Measurements from ENCODE around the gene OR5K4.
"Not testable (repeated sequence)": the region's sequence is repeated elsewhere in the genome, so short reads cannot be mapped to it uniquely, and the experiment has no call there.

OR5K4 gene

DNA sequence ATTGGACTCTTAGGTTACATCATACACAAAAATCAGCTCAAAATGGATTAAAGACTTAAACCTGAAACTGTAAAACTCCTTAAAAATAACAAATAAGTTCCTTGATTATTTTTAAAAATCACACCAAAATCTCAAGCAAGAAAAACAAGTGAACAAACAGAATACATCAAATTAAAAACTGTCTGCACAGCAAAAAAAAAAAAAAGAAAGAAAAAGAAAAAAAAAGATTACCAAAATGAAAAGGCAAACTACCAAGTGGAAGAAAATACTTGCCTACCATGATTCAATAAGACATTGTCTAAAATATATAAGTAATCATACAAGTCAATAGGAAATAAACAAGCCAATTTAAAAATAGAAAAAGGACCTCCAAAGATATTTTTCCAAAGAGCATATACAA, 17.5 kb downstream of the OR5K4 start:
- Histone ChIP-seq H3K27me3 (ENCODE audit: control insufficient read depth, insufficient read depth, low read length) (no peaks in the 10 kb centered on the region), H3K36me3 (ENCODE audit: control insufficient read depth, insufficient read depth, low read length) (no peaks in the 10 kb centered on the region), H3K9ac (ENCODE audit: low read length) (no peak overlapping the region), H3K4me3 (ENCODE audit: low read depth, low read length) (no peak overlapping the region), H3K9me3 (ENCODE audit: control insufficient read depth, insufficient read depth, low read depth, low read length) (no peaks in the 10 kb centered on the region), H3K27ac (ENCODE audit: low read depth, low read length) (no peak overlapping the region), H3K4me1 (ENCODE audit: control insufficient read depth, insufficient read depth, low read length) (no peaks in the 10 kb centered on the region)

- H3K9me3 ChIP-seq (ENCODE audit: control insufficient read depth, insufficient read depth, low read depth, low read length): no peaks in the 10 kb centered on the region
- H3K9ac ChIP-seq (ENCODE audit: low read length): no peak overlapping the region
- H3K4me3 ChIP-seq (ENCODE audit: low read depth, low read length): no peak overlapping the region
- H3K27ac ChIP-seq (ENCODE audit: low read depth, low read length): no peak overlapping the region
- H3K27me3 ChIP-seq (ENCODE audit: control insufficient read depth, insufficient read depth, low read length): no peaks in the 10 kb centered on the region
- no peaks in the 10 kb centered on the region for H3K36me3 ChIP-seq (ENCODE audit: control insufficient read depth, insufficient read depth, low read length)
- no peaks in the 10 kb centered on the region; the same call in 1 of the 2 replicates for H3K4me1 ChIP-seq (ENCODE audit: control insufficient read depth, insufficient read depth, low read length)
Measured at GRCh38 chr3:98371853-98372252, 18.2 kb downstream of the OR5K4 start.

DNA sequence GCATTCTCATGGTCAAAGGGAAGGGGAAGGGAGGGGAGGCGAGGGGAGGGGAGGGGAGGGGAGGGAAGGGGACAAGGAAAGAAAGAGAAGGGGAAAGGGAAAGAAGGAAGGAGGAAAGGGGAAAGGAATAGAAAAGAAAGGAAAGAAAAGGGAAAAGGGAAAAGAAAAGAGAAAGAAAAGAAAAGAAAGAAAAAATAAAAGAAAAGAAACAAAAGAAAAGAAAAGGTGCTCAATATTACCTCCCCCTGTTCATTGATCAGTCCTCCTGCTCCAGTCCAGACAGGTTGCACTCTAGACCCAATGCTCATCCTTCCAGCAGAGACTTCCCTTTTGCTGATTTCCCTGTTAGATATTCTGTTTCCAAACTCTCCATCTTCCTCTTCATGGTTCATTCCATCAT, 18.8 kb downstream of the OR5K4 start:
- Histone ChIP-seq H3K36me3 (ENCODE audit: control insufficient read depth, insufficient read depth, low read length) (no peaks in the 10 kb centered on the region), H3K27me3 (ENCODE audit: control insufficient read depth, insufficient read depth, low read length) (no peaks in the 10 kb centered on the region), H3K27ac (ENCODE audit: low read depth, low read length) (no peak overlapping the region), H3K4me1 (ENCODE audit: control insufficient read depth, insufficient read depth, low read length) (no peaks in the 10 kb centered on the region; the same call in 1 of the 2 replicates), H3K4me3 (ENCODE audit: low read depth, low read length) (no peak overlapping the region), H3K9me3 (ENCODE audit: control insufficient read depth, insufficient read depth, low read depth, low read length) (no peaks in the 10 kb centered on the region), H3K9ac (ENCODE audit: low read length) (no peak overlapping the region)

DNA sequence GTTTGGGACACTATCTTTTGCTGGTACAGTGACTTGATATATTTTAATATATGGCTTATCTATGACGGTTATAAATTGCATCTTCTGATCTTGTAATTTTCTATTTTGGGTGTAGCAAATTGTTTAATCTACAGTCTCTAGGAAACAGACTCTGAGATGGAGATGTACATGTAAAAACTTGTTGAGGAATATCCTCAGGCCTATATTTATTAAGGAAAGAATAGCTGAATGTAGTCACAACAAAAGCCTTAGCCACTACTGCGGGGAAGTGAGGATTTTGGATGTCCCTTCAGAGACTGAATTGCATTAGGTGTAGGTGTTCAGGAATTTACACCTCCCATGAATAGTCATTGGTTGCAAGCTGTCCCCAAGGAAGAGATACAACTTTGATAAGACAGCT, 23.0 kb downstream of the OR5K4 start:
- Histone ChIP-seq H3K27me3 (ENCODE audit: control insufficient read depth, insufficient read depth, low read length) (no peaks in the 10 kb centered on the region), H3K9me3 (ENCODE audit: control insufficient read depth, insufficient read depth, low read depth, low read length) (no peaks in the 10 kb centered on the region), H3K4me1 (ENCODE audit: control insufficient read depth, insufficient read depth, low read length) (no peaks in the 10 kb centered on the region; the same call in 1 of the 2 replicates), H3K27ac (ENCODE audit: low read depth, low read length) (no peak overlapping the region), H3K36me3 (ENCODE audit: control insufficient read depth, insufficient read depth, low read length) (no peaks in the 10 kb centered on the region), H3K9ac (ENCODE audit: low read length) (no peak overlapping the region), H3K4me3 (ENCODE audit: low read depth, low read length) (no peak overlapping the region)

- no peaks in the 10 kb centered on the region for H3K4me1 ChIP-seq (ENCODE audit: control insufficient read depth, insufficient read depth, low read length)
- H3K4me3 ChIP-seq (ENCODE audit: low read depth, low read length): no peak overlapping the region
- no peaks in the 10 kb centered on the region for H3K9me3 ChIP-seq (ENCODE audit: control insufficient read depth, insufficient read depth, low read depth, low read length)
- H3K9ac ChIP-seq (ENCODE audit: low read length): no peak overlapping the region
- H3K27me3 ChIP-seq (ENCODE audit: control insufficient read depth, insufficient read depth, low read length): no peaks in the 10 kb centered on the region
- no peaks in the 10 kb centered on the region for H3K36me3 ChIP-seq (ENCODE audit: control insufficient read depth, insufficient read depth, low read length)
- no peak overlapping the region for H3K27ac ChIP-seq (ENCODE audit: low read depth, low read length)
Measured at GRCh38 chr3:98388147-98388546, 34.5 kb downstream of the OR5K4 start.

GRCh38 chr3:98390366-98390765, 36.7 kb downstream of the OR5K4 start, which contains the start of gene OR5K3:
Gene OR5K3 (plus strand): TSS chr3:98390666. CDS start chr3:98390666, 0 bp downstream.
- no peak within 1 kb of the TSS for H3K27ac ChIP-seq (ENCODE audit: low read depth, low read length)
- no peaks in the 10 kb centered on the region for H3K9me3 ChIP-seq (ENCODE audit: control insufficient read depth, insufficient read depth, low read depth, low read length)
- H3K4me1 ChIP-seq (ENCODE audit: control insufficient read depth, insufficient read depth, low read length): peaks cover 3% of the 10 kb centered on the region; the same call in 1 of the 2 replicates
- no peaks in the 10 kb centered on the region for H3K27me3 ChIP-seq (ENCODE audit: control insufficient read depth, insufficient read depth, low read length)
- H3K9ac ChIP-seq (ENCODE audit: low read length): no peak within 1 kb of the TSS
- H3K4me3 ChIP-seq (ENCODE audit: low read depth, low read length): no peak within 1 kb of the TSS
- no peaks in the 10 kb centered on the region for H3K36me3 ChIP-seq (ENCODE audit: control insufficient read depth, insufficient read depth, low read length)

- Histone ChIP-seq H3K36me3 (ENCODE audit: control insufficient read depth, insufficient read depth, low read length) (no peaks in the 10 kb centered on the region), H3K4me1 (ENCODE audit: control insufficient read depth, insufficient read depth, low read length) (peaks cover 10% of the 10 kb centered on the region; the same call in 1 of the 2 replicates), H3K9ac (ENCODE audit: low read length) (no peak overlapping the region), H3K27me3 (ENCODE audit: control insufficient read depth, insufficient read depth, low read length) (no peaks in the 10 kb centered on the region), H3K9me3 (ENCODE audit: control insufficient read depth, insufficient read depth, low read depth, low read length) (peaks cover 19% of the 10 kb centered on the region; the same call in 1 of the 2 replicates), H3K27ac (ENCODE audit: low read depth, low read length) (no peak overlapping the region), H3K4me3 (ENCODE audit: low read depth, low read length) (no peak overlapping the region)
Measured at GRCh38 chr3:98395101-98395500, 41.4 kb downstream of the OR5K4 start.

DNA sequence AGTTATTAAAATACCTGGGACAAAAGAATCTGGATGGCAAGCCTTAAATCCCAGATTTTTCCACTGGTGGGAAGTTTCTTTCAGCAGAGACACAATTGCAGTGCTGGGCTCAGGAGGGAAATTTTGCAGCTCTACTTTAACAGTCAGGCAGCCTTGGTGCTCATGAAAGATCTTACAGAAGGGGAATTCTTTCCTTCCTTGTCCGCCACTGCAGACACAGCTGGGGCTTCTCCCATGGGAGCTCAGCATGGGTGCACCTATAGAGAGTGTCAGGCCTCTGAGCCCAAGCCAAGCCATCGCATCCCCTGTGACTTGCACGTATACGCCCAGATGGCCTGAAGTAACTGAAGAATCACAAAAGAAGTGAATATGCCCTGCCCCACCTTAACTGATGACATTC, 42.8 kb downstream of the OR5K4 start:
- H3K4me3 ChIP-seq (ENCODE audit: low read depth, low read length): not testable (repeated sequence)

DNA sequence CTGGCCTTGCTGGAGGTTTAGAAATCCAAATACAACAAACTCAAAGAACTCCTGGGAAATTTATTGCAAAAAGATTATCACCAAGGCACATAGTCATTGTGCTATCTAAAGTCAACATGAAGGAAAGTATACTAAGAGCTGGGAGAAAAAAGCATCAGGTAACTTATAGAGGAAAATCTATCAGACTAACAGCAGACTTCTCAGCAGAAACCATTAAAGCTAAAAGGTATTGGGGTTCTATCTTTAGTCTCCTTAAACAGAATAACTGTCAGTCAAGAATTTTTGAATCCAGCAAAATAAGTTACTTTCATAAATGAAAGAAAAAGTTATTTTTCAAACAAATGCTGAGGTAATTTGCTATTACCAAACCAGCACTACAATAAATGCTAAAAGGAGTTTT, 44.9 kb downstream of the OR5K4 start:
- H3K36me3 ChIP-seq (ENCODE audit: control insufficient read depth, insufficient read depth, low read length): no peaks in the 10 kb centered on the region
- peaks cover 46% of the 10 kb centered on the region for H3K9me3 ChIP-seq (ENCODE audit: control insufficient read depth, insufficient read depth, low read depth, low read length)
- H3K27ac ChIP-seq (ENCODE audit: low read depth, low read length): no peak overlapping the region

More for the DNA sequence above, 42.8 kb downstream of the OR5K4 start:
- peak overlapping the region; percentile 17 for H3K9ac ChIP-seq (ENCODE audit: low read length)
- H3K27ac ChIP-seq (ENCODE audit: low read depth, low read length): peak overlapping the region; percentile 74; the same call in 1 of the 2 replicates
- H3K36me3 ChIP-seq (ENCODE audit: control insufficient read depth, insufficient read depth, low read length); H3K27me3 ChIP-seq (ENCODE audit: control insufficient read depth, insufficient read depth, low read length): not testable (repeated sequence)
- peaks cover 28% of the 10 kb centered on the region for H3K9me3 ChIP-seq (ENCODE audit: control insufficient read depth, insufficient read depth, low read depth, low read length)
- peaks cover 10% of the 10 kb centered on the region; the same call in 1 of the 2 replicates for H3K4me1 ChIP-seq (ENCODE audit: control insufficient read depth, insufficient read depth, low read length)

GRCh38 chr3:98402507-98402906, 48.9 kb downstream of the OR5K4 start:
- no peaks in the 10 kb centered on the region for H3K27me3 ChIP-seq (ENCODE audit: control insufficient read depth, insufficient read depth, low read length)
- no peak overlapping the region for H3K27ac ChIP-seq (ENCODE audit: low read depth, low read length)
- peaks cover 58% of the 10 kb centered on the region for H3K9me3 ChIP-seq (ENCODE audit: control insufficient read depth, insufficient read depth, low read depth, low read length)
- no peak overlapping the region for H3K4me3 ChIP-seq (ENCODE audit: low read depth, low read length)
- H3K9ac ChIP-seq (ENCODE audit: low read length): no peak overlapping the region
- no peaks in the 10 kb centered on the region for H3K36me3 ChIP-seq (ENCODE audit: control insufficient read depth, insufficient read depth, low read length)
- H3K4me1 ChIP-seq (ENCODE audit: control insufficient read depth, insufficient read depth, low read length): no peaks in the 10 kb centered on the region

More for the DNA sequence above, 44.9 kb downstream of the OR5K4 start:
- Histone ChIP-seq H3K27me3 (ENCODE audit: control insufficient read depth, insufficient read depth, low read length) (no peaks in the 10 kb centered on the region), H3K4me1 (ENCODE audit: control insufficient read depth, insufficient read depth, low read length) (peaks cover 10% of the 10 kb centered on the region; the same call in 1 of the 2 replicates), H3K9ac (ENCODE audit: low read length) (no peak overlapping the region), H3K4me3 (ENCODE audit: low read depth, low read length) (no peak overlapping the region)

DNA sequence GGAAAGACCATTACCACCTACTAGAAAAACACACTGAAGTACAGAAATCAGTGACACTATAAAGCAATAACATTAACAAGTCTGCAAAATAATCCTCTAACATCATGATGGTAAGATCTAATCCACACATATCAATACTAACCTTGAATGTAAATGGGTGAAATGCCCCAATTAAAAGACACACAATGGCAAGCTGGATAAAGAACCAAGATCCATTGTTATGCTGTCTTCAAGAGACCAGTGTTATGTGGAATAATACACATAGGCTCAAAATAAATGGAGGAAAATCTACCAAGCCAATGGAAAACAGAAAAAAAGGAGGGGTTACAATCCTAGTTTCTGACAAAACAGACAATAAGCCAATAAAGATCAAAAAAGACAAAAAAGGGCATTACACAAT, 50.4 kb downstream of the OR5K4 start:
- H3K27ac ChIP-seq (ENCODE audit: low read depth, low read length): no peak overlapping the region
- no peak overlapping the region for H3K9ac ChIP-seq (ENCODE audit: low read length)
- no peak overlapping the region for H3K4me3 ChIP-seq (ENCODE audit: low read depth, low read length)
- no peaks in the 10 kb centered on the region for H3K36me3 ChIP-seq (ENCODE audit: control insufficient read depth, insufficient read depth, low read length)
- H3K27me3 ChIP-seq (ENCODE audit: control insufficient read depth, insufficient read depth, low read length): no peaks in the 10 kb centered on the region
- no peaks in the 10 kb centered on the region for H3K4me1 ChIP-seq (ENCODE audit: control insufficient read depth, insufficient read depth, low read length)
- peaks cover 50% of the 10 kb centered on the region for H3K9me3 ChIP-seq (ENCODE audit: control insufficient read depth, insufficient read depth, low read depth, low read length)
